Uterus (tissue), 4 donors: ENCODE results near the gene SBF2. TPM values are rescaled to one million over a fixed set of nuclear protein-coding genes. Genes with fewer than 3 reads are reported as not detected.

Experiments used
- DNase-seq, 2 donors: peaks; one replicate each; pipeline ENCODE4 v3.0.0-alpha.2; 2019 to 2020
- H3K27ac ChIP-seq, 2 donors: fragments of 200-600 bp; sonication (generic); 1 replicate in 1 of 2; 2 replicates in 1 of 2; pipeline ENCODE4 v1.5.1; 2016 to 2018
- H3K27me3 ChIP-seq, 2 donors: fragments of 200-600 bp; sonication (generic); one replicate each; pipeline ENCODE4 v1.5.1; 2018 to 2019; ENCODE audit warnings: control low read depth in 1 of 2
- H3K36me3 ChIP-seq, 2 donors: fragments of 200-600 bp; sonication (generic); one replicate each; pipeline ENCODE4 v1.5.1; 2019; ENCODE audit warnings: control low read depth in 1 of 2
- H3K4me1 ChIP-seq, 2 donors: fragments of 200-600 bp; sonication (generic); one replicate each; pipeline ENCODE4 v1.5.1; 2018 to 2019; ENCODE audit warnings: control low read depth in 1 of 2
- H3K4me3 ChIP-seq, 2 donors: fragments of 200-600 bp; sonication (generic); 1 replicate in 1 of 2; 2 replicates in 1 of 2; pipeline ENCODE4 v1.5.1; 2018 to 2019; ENCODE audit warnings: mild to moderate bottlenecking in 1 of 2
- H3K9me3 ChIP-seq, 2 donors: fragments of 200-600 bp; sonication (generic); one replicate each; pipeline ENCODE4 v1.5.1; 2019; ENCODE audit warnings: control low read depth in 1 of 2
- POLR2A ChIP-seq, 2 donors: fragments of 450-650 bp; IDR thresholded peaks; one replicate each; pipeline ENCODE4 v1.6.1; 2016; ENCODE audit warnings: antibody characterized with exemption in 2 of 2, mild to moderate bottlenecking in 1 of 2, moderate library complexity in 1 of 2
- intact Hi-C: fragments of 100-400 bp; cut with DNase I; formaldehyde crosslinking; loops from one replicate; pipeline ENCODE4 v1.15.1; 2023; ENCODE audit warnings: low total_unique reads
- total RNA-seq, 4 donors: library from RNA; depleted of rRNA in 3 of 4; stranded (reverse); fragments of >200 nt in 3 of 4; gene quantifications; one replicate each; pipeline versions ENCODE4 v1.1.0 to v1.2.4, GENCODE V29; 2014 to 2023
- TF ChIP-seq, protein P1 (sequence below), 4 experiments: fragments of 200-600 bp in 2 of 4; fragments of 450-650 bp in 2 of 4; sonication (generic) in 2 of 4; IDR thresholded peaks; one replicate each; pipeline ENCODE4 v1.5.1; 2016 to 2019; ENCODE audit warnings: antibody characterized with exemption in 4 of 4, mild to moderate bottlenecking in 2 of 4, moderate library complexity in 1 of 4
- donor health status: DM: yes; HTN: yes; CAD: no.

SBF2 gene
- total RNA-seq, 4 donors from 2014 or later, result 45.0 to 202 (median 98.0) TPM

DNA sequence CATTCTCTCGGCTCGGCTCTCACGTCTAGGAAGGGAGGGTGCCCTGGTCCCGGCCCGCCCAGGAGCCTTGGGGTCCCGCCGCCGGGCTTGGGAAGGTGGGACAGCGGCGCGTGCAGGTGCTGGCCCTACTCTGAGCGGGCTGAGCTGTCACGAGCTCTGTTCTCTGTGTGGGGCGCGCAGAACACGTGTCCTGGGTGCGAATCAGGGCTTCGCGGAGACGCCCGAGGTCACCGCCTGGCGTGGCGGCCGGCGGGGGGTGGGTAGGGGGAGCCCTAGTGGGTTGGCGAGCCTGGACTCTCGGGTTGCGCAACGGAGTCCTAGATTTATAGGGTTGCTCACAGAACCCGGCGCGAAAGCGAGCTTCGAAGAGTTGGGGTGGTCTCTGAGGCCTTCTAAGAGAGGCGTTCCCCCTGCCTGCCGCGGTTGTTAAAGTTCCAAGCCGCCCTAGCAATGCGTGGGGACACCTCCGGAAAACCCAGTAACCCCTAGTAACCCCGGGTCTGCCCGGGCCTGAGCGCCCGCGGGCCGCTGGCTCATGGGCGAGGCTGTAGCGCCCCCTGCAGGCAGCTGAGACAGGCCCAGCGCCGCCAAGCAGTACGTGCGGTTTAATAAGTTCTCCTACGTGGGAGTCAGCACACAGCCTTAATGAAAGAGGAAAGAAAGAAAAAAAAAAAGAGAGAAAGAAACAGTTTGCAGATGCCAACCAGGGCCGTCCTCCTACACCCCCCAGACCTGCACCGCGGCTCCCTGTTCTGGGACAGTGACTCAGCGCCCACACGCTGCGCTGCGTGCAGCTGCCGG lies 13.6 kb upstream of the SBF2 start:
- Histone ChIP-seq H3K4me3 (peak overlapping the region; percentile 53 to 62), H3K9me3 (no peaks in the 10 kb centered on the region), H3K36me3 (no peaks in the 10 kb centered on the region), H3K27me3 (no peaks in the 10 kb centered on the region), H3K27ac (peak overlapping the region; percentile 63 to 95), H3K4me1 (no peaks in the 10 kb centered on the region)
- no peak for TF ChIP-seq POLR2A (IDR thresholded peaks at IDR 0.05)
- TF ChIP-seq, protein P1, sequence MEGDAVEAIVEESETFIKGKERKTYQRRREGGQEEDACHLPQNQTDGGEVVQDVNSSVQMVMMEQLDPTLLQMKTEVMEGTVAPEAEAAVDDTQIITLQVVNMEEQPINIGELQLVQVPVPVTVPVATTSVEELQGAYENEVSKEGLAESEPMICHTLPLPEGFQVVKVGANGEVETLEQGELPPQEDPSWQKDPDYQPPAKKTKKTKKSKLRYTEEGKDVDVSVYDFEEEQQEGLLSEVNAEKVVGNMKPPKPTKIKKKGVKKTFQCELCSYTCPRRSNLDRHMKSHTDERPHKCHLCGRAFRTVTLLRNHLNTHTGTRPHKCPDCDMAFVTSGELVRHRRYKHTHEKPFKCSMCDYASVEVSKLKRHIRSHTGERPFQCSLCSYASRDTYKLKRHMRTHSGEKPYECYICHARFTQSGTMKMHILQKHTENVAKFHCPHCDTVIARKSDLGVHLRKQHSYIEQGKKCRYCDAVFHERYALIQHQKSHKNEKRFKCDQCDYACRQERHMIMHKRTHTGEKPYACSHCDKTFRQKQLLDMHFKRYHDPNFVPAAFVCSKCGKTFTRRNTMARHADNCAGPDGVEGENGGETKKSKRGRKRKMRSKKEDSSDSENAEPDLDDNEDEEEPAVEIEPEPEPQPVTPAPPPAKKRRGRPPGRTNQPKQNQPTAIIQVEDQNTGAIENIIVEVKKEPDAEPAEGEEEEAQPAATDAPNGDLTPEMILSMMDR (IDR thresholded peaks at IDR 0.05), result peak; percentile 92 to 100 (median 98)
- intact Hi-C loops, result loop anchor here (10.0 kb wide), 1 partner anchor 103 kb away; no protein-coding TSS in a partner anchor
- DNase-seq, result peak; percentile 86 to 90

DNA sequence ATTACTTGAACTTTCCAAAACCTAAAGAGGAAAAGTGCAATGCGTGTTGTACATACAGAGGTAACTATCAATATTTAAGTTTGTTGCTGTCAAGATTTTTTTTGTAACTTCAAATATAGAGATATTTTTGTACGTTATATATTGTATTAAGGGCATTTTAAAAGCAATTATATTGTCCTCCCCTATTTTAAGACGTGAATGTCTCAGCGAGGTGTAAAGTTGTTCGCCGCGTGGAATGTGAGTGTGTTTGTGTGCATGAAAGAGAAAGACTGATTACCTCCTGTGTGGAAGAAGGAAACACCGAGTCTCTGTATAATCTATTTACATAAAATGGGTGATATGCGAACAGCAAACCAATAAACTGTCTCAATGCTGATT lies 13.0 kb upstream of the SBF2 start:
- Histone ChIP-seq H3K27me3 (no peaks in the 10 kb centered on the region), H3K4me3 (peak overlapping the region; percentile 53 to 62), H3K9me3 (no peaks in the 10 kb centered on the region), H3K27ac (peak overlapping the region; percentile 84 to 95), H3K4me1 (no peaks in the 10 kb centered on the region), H3K36me3 (no peaks in the 10 kb centered on the region)
- no peak for DNase-seq
- intact Hi-C loops, result loop anchor here (10.0 kb wide), 1 partner anchor 102 kb away; no protein-coding TSS in a partner anchor
- TF ChIP-seq POLR2A (IDR thresholded peaks at IDR 0.05), result no peak
- TF ChIP-seq, protein P1 (IDR thresholded peaks at IDR 0.05), result no peak

DNA sequence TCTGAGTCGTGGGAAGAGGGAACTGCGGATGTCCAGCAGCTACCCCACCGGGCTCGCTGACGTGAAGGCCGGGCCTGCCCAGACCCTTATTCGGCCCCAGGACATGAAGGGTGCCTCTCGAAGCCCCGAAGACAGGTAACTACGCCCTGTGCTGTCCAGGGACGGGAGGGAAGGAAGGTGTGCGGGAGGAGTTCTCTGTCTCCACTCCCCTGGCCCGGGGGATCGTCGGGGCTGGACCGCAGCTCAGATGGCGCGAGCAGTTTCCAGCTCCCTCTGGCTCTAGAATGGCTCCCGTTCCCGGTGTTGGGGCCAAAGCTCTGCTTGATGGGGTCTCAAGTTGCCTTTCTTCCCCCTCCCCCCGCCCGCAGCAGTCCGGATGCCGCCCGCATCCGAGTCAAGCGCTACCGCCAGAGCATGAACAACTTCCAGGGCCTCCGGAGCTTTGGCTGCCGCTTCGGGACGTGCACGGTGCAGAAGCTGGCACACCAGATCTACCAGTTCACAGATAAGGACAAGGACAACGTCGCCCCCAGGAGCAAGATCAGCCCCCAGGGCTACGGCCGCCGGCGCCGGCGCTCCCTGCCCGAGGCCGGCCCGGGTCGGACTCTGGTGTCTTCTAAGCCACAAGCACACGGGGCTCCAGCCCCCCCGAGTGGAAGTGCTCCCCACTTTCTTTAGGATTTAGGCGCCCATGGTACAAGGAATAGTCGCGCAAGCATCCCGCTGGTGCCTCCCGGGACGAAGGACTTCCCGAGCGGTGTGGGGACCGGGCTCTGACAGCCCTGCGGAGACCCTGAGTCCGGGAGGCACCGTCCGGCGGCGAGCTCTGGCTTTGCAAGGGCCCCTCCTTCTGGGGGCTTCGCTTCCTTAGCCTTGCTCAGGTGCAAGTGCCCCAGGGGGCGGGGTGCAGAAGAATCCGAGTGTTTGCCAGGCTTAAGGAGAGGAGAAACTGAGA lies 12.2 kb upstream of the SBF2 start:
- intact Hi-C loops, result loop anchor here (10.0 kb wide), 1 partner anchor 101 kb away; no protein-coding TSS in a partner anchor
- Histone ChIP-seq H3K36me3 (no peaks in the 10 kb centered on the region), H3K27me3 (no peaks in the 10 kb centered on the region), H3K4me3 (peak overlapping the region; percentile 53 to 62), H3K27ac (peak overlapping the region; percentile 84 to 95), H3K9me3 (no peaks in the 10 kb centered on the region), H3K4me1 (no peaks in the 10 kb centered on the region)
- DNase-seq, result peak; percentile 32 to 36
- TF ChIP-seq POLR2A (IDR thresholded peaks at IDR 0.05), result no peak
- TF ChIP-seq, protein P1 (IDR thresholded peaks at IDR 0.05), result no peak

- peak; percentile 42 to 44 for DNase-seq
- Histone ChIP-seq H3K9me3 (no peaks in the 10 kb centered on the region), H3K4me3 (peak overlapping the region; percentile 53 to 62), H3K36me3 (no peaks in the 10 kb centered on the region), H3K27ac (peak overlapping the region; percentile 84 to 95), H3K27me3 (no peaks in the 10 kb centered on the region), H3K4me1 (no peaks in the 10 kb centered on the region)
- intact Hi-C loops, result loop anchor here (10.0 kb wide), 1 partner anchor 101 kb away; no protein-coding TSS in a partner anchor
- TF ChIP-seq, protein P1 (IDR thresholded peaks at IDR 0.05), result no peak
- TF ChIP-seq POLR2A (IDR thresholded peaks at IDR 0.05), result no peak
These were observed 11.4 kb upstream of the SBF2 start for GRCh38 chr11:10305262-10305963.
